K562 (cell line): ENCODE data around the gene SHROOM3. TPM values are rescaled to one million over a fixed set of nuclear protein-coding genes. Genes with fewer than 3 reads are reported as not detected.

Experiments used
- CBX5 ChIP-seq: IDR thresholded peaks from 2 replicates; pipeline ENCODE4 v1.6.1; 2014; ENCODE audit warnings: low read depth, borderline replicate concordance
- ELK1 ChIP-seq: sonication (generic); formaldehyde crosslinking; IDR thresholded peaks from 2 replicates; pipeline ENCODE4 v1.8.1; 2022; ENCODE audit warnings: missing genetic modification reagents
- FOSL1 ChIP-seq: fragments of 200-800 bp; sonication (Bioruptor generic); conservative IDR thresholded peaks from 2 replicates; pipeline ENCODE4 v1.6.1; 2016; ENCODE audit warnings: missing genetic modification characterization, missing compliant biosample characterization
- PHF8 ChIP-seq: fragments of 200-600 bp; sonication (generic); IDR thresholded peaks from 2 replicates; pipeline ENCODE4 v1.6.1; 2012; ENCODE audit warnings: mixed run types, mild to moderate bottlenecking, inconsistent platforms, low read length, moderate library complexity, borderline replicate concordance
- ZMIZ1 ChIP-seq, 2 experiments: fragments of 150-350 bp in 1 of 2; IDR thresholded peaks; 2 replicates each; pipeline ENCODE4 v1.6.1; 2012 to 2016; ENCODE audit warnings: low read depth in 2 of 2, low read length in 2 of 2, mild to moderate bottlenecking in 1 of 2, moderate library complexity in 1 of 2
- ZNF444 ChIP-seq: fragments of 250-450 bp; sonication (Bioruptor Pico); IDR thresholded peaks from 2 replicates; pipeline ENCODE4 v1.4.0; 2020; ENCODE audit warnings: mild to moderate bottlenecking, moderate library complexity
- polyA plus RNA-seq, 8 experiments: library from polyadenylated mRNA; depleted of rRNA in 4 of 8; stranded (reverse) in 5 of 8; unstranded in 3 of 8; fragments of >200 nt; fragmentation: Nextera tagmentation in 2 of 8; fragmentation: Illumina TruSeq in 1 of 8; extraction: Ambion mirVana in 2 of 8; extraction: Trizol in 1 of 8; gene quantifications; 2 replicates each; pipeline versions ENCODE4 v1.2.1 to v1.2.3, GENCODE V29; 2011 to 2014; ENCODE audit warnings: inconsistent platforms in 1 of 8, missing spikeins in 1 of 8
- total RNA-seq, 7 experiments: library from RNA; depleted of rRNA in 6 of 7; stranded (reverse); fragments of >200 nt in 6 of 7; fragmentation: Illumina TruSeq in 2 of 7; extraction: Trizol in 2 of 7; gene quantifications; 2 replicates each; pipeline versions ENCODE4 v1.2.1 to v1.2.3, GENCODE V29; 2011 to 2021; ENCODE audit warnings: low replicate concordance in 1 of 7
- TF ChIP-seq, protein P1 (sequence below): fragments of 150-350 bp; IDR thresholded peaks from 2 replicates; pipeline ENCODE4 v1.6.1; 2014; ENCODE audit warnings: low read depth, mild to moderate bottlenecking, low read length, borderline replicate concordance

SHROOM3 gene
- total and polyA plus RNA-seq, 9 of the 15 experiments (the other 6 are each of a cell fraction or from before 2014, with no cell fraction given), result 0.01 to 0.07 TPM; not detected in 7

GRCh38 chr4:76514087-76514486 lies 79.1 kb downstream of the SHROOM3 start (continued):
- TF ChIP-seq, protein P1, sequence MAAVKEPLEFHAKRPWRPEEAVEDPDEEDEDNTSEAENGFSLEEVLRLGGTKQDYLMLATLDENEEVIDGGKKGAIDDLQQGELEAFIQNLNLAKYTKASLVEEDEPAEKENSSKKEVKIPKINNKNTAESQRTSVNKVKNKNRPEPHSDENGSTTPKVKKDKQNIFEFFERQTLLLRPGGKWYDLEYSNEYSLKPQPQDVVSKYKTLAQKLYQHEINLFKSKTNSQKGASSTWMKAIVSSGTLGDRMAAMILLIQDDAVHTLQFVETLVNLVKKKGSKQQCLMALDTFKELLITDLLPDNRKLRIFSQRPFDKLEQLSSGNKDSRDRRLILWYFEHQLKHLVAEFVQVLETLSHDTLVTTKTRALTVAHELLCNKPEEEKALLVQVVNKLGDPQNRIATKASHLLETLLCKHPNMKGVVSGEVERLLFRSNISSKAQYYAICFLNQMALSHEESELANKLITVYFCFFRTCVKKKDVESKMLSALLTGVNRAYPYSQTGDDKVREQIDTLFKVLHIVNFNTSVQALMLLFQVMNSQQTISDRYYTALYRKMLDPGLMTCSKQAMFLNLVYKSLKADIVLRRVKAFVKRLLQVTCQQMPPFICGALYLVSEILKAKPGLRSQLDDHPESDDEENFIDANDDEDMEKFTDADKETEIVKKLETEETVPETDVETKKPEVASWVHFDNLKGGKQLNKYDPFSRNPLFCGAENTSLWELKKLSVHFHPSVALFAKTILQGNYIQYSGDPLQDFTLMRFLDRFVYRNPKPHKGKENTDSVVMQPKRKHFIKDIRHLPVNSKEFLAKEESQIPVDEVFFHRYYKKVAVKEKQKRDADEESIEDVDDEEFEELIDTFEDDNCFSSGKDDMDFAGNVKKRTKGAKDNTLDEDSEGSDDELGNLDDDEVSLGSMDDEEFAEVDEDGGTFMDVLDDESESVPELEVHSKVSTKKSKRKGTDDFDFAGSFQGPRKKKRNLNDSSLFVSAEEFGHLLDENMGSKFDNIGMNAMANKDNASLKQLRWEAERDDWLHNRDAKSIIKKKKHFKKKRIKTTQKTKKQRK, result no peak
- TF ChIP-seq PHF8 (no peak), ZMIZ1 (IDR thresholded peaks at IDR 0.05; ENCODE audit: low read depth in 2 of 2, low read length in 2 of 2) (no peak), FOSL1 (tag) (no peak), ELK1 (CRISPR knock-in tag) (no peak), ZNF444 (CRISPR knock-in tag) (no peak), CBX5 (no peak)
- TF ChIP-seq, all 486 proteins: peak for 0
